ENCODE data around the gene PARVB.

- TF ChIP-seq CTCF (IDR thresholded peaks at IDR 0.05 in 4 of 5, conservative IDR thresholded peaks at IDR 0.05 in 1 of 5) (no peak), POLR2A (IDR thresholded peaks at IDR 0.05) (no peak)
These were observed 6.1 kb downstream of the PARVB start for GRCh38 chr22:44030051-44030701.

All from gastrocnemius medialis (tissue), 4 donors.